COR-L47 (cell line): ENCODE results near the gene MCU.
"Not testable (repeated sequence)": the region's sequence is repeated elsewhere in the genome, so short reads cannot be mapped to it uniquely, and the experiment has no call there.

Experiments used
- DNase-seq: peaks from one replicate; lab custom pipeline; 2025; lab: John Stamatoyannopoulos, UW

MCU gene

DNA sequence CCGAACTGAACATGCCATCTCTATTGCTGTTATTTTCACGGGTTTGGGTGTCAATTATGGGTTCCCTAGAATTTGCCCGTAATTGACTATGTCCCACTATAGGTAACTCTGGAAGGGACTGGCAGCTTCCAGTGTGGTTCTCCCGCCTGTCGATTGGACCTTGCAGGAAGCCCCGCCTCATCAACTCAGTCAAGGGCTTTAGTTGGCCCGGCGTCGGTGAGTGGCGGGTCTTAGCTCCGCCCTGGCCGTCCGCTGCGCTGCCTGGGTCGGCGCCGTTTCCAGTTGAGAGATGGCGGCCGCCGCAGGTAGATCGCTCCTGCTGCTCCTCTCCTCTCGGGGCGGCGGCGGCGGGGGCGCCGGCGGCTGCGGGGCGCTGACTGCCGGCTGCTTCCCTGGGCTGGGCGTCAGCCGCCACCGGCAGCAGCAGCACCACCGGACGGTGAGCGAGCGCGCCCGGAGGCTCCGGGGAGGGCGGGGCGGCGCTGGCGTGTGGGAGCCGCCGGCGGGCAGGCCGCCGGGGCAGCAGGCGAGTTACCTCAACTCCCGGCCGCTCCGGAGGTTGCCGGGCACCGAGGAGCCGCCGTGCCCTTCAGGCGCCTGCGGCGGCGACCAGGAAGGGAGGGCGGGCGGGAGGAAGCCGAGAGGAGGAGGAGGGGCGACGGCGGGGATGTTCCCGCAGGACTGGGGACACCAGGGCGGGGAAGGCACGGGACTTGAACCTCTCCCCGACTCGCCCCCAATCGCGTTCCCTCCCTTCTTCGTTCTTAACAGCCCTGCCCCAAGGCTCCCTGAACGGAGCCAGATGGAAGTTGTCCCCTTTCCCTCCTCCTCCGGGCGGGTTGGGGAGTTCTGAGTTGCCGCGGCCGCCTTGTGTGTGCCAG is at the start of gene MCU:
MCU (plus strand) TSS at position 281 of the 881 bp plus-strand sequence; CDS start at position 290, 9 bp downstream.
- peak; percentile 86 for DNase-seq

DNA sequence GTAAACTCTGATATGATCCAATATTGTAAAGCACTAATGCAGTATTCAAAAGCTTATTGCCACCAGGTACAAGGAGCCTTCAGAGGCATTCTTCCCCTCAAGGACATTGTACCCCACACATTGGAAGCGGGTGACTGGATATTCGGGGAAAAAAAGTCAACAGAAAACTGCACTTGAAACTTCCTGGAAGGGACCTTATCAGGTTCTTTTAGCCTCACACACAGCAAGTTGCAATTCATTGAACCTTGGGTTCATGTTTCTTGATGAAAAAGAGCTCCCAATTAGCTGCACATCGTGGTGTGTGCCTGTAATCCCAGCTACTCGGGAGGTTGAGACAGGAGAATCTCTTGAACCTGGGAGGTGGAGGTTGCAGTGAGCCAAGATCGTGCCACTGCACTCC is 49.6 kb upstream of the MCU start:
- no peak for DNase-seq

DNA sequence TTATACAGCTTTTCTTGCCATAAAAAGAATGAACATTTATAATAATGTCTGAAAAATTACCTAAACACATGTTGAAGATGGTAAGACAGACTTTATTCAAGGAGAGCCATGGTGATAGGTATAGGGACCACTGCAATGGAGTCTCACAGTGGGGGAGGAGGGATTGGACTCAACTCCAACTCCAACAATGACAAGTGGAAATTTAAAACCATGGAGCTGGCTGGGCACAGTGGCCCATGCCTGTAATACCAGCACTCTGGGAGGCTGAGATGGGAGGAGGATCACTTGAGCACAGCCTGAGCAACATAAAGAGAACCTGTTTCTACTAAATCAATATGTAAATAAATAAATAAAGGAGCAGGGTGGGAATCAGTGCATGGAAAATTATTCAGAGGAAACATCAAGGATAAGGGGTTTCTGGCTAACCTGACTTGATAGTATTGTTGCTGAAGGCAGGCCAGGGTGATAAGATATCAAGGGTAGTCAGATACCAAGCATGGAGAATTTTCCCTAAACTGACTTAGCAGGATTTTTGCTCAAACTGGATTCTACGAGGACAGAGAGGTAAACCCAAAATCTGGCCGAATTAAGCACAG is 46.6 kb upstream of the MCU start:
- no peak for DNase-seq

- DNase-seq = not testable (repeated sequence)
Observed at GRCh38 chr10:72646971-72647370, 45.0 kb upstream of the MCU start.

DNA sequence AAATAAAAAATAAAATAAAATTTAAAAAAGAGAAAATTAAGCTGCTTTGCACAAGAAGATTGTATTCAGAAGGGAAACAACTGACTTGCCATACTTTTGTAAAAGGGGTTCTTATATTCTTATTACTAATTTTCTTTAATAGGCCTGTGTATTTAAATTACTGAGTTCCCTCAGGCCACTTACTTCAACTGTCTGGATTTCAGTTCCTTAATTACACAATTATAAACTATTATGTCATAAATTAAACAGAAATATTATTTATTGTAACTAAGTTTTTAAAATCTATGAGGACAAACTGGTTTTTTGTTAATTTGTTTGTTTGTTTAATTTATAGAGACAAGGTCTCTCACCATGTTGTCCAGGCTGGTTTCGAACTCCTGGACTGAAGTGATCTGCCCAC is 43.6 kb upstream of the MCU start:
- no peak for DNase-seq

DNA sequence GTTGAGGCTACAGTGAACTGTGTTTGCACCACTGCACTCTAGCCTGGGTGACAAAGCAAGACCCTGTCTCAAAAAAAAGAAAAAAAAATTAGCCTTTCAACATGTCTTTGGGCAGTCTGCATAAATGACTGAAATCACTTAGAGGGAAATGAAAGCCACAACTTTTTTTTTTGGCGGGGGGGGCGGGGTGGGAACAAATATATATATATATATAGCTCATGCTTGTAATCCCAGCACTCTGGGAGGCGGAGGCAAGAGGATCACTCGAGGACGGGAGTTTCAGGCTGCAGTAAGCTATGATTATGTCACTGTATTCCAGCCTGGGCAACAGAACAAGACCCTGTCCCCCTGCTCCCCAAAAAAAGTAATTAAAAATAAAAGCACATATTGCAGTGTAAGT is 42.7 kb upstream of the MCU start:
- no peak for DNase-seq

GRCh38 chr10:72653383-72654096 is 38.4 kb upstream of the MCU start:
- no peak for DNase-seq

- DNase-seq = no peak
Observed at GRCh38 chr10:72654720-72655119, 37.2 kb upstream of the MCU start.

- no peak for DNase-seq
Observed at GRCh38 chr10:72658696-72659400, 33.1 kb upstream of the MCU start.

- DNase-seq = no peak
Observed at GRCh38 chr10:72659694-72660093, 32.2 kb upstream of the MCU start.

GRCh38 chr10:72660220-72660619 is 31.7 kb upstream of the MCU start:
- DNase-seq = no peak

DNA sequence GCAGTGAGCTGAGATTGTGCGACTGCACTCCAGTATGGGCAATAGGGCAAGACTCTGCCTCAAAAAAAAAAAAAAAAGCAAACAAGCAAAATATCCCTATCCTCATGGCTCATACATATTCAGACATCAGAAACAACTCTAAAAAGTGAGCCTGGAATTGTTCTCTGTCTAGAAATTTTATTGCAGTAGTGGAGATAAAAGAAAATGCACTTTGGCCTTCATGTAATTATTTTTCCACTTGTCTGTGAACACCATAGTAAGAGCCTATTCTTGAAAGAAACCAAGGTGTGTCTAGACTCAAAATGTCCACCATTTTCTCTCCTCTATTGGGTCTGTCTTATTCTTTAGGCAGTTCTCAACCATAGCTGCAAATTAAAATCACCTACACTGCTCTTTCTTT is 30.5 kb upstream of the MCU start:
- DNase-seq = no peak

DNA sequence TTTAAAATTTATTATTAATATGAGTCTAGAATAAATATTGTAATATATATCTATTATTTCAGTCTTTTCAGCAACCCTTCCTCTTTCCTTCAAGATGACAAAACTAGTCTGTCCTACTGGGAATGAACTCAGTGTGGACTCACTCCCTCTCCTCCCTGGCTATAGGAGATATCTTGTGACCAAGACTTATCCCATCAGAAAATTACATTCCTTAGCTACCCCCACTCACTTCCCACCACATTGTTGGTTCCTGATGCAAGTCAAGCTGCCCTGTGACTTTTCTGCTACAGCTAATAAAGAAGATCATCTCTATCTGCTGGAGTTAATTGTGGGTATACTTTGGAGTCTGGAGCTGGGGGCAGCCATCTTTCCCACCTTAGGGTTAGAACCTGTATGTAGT is 28.0 kb upstream of the MCU start:
- DNase-seq = no peak

- no peak for DNase-seq
Observed at GRCh38 chr10:72665925-72666324, 26.0 kb upstream of the MCU start.

GRCh38 chr10:72667207-72667864 is 24.6 kb upstream of the MCU start:
- no peak for DNase-seq

GRCh38 chr10:72673280-72673679 is 18.7 kb upstream of the MCU start:
- no peak for DNase-seq

DNA sequence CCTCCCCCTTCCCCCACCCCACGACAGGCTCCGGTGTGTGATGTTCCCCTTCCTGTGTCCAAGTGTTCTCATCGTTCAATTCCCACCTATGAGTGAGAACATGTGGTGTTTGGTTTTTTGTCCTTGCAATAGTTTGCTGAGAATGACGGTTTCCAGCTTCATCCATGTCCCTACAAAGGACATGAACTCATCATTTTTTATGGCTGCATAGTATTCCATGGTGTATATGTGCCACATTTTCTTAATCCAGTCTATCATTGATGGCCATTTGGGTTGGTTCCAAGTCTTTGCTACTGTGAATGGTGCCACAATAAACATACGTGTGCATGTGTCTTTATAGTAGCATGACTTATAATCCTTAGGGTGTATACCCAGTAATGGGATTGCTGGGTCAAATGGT is 17.8 kb upstream of the MCU start:
- DNase-seq = not testable (repeated sequence)

- no peak for DNase-seq
Observed at GRCh38 chr10:72679838-72680241, 12.1 kb upstream of the MCU start.

DNA sequence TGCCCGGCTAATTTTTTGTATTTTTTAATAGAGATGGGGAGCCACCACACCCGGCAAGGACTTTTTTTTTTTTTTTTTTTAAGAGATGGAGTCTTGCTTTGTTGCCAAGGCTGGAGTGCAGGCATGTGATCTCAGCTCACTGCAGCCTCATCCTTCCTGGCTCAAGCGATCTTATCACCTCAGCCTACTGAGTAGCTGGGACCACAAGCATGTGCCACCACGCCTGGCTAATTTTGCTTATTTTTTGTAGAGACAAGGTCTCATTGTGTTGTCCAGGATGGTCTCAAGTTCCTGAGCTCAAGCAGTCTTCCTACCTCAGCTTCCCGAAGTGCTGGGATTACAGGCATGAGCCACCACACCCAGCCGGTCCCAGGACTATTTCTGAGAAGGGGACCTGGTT is 9.3 kb upstream of the MCU start:
- no peak for DNase-seq

GRCh38 chr10:72685264-72685921 is 6.5 kb upstream of the MCU start:
- DNase-seq = no peak

- not testable (repeated sequence) for DNase-seq
Observed at GRCh38 chr10:72686430-72686829, 5.5 kb upstream of the MCU start.
